GM21390 (cell line): Measurements from ENCODE around the gene FAM163B.

ENCODE experiments used
- ATAC-seq: cut with Tn5 transposase; IDR thresholded peaks from one replicate; pipeline ENCODE4 v1.9.1; 2021; ENCODE audit not compliant: unreplicated experiment

Gene FAM163B

DNA sequence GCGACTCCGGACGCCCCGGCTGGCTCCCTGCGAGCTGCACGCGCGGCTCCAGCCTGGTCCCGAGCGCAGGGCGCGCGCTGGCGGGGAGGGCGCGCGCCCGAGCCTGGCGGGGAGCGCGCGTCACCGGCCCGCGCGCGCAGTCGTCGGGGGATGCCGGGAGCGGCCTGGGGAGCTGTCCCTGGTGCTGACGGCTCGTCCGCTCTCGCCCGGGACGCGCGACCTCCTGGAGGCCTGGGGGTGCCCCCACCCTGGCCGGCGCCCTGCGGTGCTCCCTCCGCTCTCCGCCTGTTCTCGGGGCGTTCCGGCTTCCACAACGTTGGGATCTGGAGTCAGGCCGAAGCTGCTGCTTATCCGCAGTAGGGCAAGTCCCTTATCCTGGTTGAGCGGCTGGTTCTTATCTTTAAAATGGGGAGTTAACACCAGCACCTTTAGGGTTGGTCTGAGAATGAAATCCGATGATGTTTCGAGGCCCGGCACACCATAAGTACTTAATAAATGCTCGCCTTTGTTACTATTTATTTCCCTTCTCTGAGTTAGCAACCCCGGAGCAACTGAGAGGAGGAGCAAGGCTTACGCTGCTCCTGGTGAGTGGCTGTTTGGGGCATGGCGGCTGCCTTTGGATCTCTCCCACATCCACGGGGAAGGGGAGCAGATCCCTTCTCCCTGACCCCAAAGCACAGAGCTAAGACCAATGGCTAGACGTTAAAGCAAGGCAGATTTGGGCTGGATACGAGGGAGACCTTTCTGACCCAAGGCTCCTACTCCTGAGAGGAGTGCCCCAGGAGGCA lies at the start of gene FAM163B:
FAM163B (minus strand) TSS at position 79 of the 788 bp plus-strand sequence. CDS start 29,166 bp downstream, outside the sequence.
- no peak for ATAC-seq

DNA sequence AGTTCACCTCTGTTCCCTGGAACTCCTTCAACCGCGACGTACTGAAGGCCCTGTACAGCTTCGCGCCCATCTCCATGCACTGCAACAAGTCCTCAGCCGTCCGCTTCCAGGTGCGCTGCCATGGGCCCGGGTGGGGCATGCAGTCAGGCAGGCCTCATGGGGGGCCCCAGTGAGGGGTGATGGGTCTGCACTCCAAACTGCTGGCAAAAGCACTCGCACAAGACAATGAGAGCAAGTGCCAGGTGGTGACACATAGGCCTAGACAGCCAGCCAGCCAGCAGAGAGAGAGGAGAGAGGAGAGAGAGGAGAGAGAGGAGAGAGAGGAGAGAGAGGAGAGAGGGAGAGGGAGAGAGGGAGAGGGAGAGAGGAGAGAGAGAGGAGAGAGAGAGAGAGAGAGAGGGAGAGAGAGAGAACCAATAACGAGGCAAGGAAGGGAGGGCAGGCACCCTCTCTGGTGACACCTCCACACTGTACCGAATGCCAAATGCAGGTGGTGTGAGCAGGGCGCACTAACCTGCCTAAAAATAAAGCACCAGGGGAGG lies 48.0 kb upstream of the FAM163B start:
- no peak for ATAC-seq

DNA sequence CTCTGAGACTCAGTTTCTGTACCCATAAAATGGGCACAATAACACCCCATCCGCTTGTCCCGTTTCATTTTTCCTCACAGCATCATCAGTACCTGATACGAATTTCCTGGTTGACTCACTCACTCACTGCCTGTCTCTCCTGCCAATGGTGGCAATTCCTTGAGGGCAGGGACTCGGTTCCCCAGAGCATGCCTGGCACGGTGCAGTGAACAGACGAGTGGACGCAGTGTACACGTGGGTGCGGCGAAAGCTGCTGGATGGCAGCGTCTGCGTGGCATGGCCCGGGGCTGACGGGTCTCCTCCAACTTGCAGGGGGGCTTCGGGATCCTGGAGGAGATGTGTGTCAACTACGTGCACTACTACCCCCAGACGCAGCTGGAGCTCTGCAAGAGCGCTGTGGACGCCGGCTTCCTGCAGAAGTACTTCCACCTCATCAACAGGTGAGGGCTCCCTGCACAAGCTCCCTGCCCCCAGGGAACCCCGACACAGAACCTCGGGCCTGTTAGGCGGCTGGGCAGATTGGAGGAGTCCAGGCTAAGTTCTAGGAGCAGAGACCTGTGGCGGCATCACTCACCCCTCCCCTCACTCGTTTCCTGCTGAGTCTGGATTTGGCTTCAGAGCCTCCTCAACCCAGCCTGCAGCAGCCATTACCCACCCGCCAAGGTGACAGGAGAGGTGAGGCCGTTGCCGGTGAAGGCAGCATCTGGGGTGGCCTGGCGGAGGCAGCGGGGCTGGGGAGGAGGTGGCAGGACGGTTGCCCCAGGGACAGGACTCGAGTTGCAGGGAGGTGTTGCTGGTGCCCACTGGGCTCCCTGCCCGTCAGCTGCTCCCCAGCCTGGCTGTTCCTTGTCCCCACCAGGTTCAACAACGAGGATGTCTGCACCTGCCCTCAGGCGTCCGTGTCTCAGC lies 47.3 kb upstream of the FAM163B start:
- no peak for ATAC-seq

DNA sequence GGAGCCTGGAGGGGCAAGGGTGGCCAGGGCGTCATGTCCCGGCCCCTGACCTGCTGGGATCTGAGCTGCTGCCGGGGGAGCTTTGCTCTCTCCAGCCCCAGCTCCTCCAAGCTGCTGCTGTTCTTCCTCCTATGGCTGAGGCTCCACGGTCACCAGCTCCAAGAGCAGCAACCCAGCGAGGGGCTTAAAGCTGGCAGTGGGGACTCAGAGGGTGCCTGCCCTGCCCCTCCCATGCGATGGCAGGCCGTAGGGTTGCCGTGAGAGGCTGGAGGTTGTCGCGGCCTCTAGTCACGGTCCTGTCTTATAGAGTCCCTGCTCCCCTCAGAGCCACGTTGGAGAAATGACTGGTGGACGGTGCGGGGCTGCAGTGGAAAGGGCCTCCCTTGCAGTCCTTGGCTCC lies 46.5 kb upstream of the FAM163B start:
- ATAC-seq: no peak

DNA sequence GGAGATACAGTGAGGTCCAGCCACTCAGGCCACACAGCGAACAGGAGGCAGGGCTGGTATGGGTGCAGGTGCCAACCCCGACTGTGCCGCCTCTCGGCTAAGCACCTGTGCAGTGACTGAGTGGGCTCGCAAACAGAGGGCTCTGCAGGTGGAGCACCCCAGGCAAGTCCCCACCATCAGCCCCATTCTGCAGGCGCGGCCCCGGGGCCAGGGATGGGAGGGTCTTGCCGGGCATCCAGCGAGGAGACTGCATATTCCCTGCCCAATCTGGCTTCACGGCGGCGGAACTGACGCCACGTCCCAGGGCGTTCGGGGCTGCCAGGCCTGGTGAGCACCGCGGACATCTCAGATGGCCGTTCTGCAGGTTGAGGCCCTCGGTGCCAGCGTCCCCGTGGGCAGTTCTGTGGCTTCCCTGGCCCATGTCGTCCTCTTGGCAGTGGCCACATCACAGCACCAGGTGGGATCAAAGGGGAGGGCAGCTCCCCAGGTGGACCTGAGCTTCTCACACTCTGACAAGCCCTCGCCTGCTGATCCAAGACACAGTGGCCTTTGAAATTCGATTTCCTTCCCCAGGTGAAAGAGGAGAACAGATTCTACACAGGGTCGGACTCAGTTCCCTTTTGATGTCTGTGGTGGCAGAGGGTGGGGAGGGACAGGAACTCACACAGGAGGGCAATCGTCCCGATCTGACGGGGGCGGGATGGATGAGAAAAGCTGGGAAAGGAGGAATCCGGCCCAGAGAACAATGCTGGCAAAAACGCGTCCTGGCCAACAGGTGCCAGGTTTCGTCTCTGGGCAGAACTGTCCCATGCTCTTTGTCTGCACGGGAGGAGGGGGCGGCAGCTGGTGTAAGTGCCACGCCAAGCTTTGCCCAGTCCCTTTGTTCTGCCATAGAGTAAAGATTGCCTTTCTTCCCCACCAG lies 45.8 kb upstream of the FAM163B start:
- ATAC-seq: no peak

DNA sequence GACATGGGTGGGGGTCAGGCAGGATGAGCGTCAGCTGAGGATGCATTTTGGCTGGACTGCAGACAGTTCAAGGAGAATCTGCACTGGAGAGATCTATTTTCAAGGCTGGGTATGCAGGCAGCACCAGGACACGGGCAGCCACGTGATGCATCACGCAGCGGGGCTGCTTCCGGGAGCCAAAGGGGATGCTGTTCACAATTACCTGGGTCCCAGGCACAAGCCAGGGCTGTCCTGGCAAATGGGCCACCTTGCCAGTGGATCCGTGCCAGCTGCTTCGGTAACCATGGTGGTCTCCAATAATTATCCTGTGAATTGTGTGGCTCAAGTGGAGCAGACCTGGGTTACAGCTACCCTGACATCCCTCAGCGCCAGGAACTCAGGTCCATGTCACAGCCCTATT lies 44.4 kb upstream of the FAM163B start:
- ATAC-seq: no peak

DNA sequence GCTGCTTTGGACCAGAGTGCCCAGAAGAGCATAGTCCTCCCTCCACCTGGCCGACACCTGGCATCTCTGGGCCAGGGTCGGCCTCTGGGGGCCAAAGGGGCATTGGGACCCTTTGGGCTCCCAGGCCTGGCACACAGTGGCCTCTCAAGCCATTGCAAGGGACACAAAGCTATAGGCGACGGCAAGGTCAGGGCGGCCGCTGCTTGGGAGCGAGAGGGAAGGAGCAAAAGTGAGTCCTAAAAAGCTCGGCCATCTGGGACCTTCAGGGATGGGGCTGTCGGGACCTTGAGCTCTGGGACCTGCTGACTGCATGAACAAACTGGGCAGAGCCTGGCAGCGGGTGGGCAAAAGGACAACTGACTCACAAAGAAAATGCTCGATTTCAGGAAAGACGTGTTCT lies 40.8 kb upstream of the FAM163B start:
- ATAC-seq: no peak

DNA sequence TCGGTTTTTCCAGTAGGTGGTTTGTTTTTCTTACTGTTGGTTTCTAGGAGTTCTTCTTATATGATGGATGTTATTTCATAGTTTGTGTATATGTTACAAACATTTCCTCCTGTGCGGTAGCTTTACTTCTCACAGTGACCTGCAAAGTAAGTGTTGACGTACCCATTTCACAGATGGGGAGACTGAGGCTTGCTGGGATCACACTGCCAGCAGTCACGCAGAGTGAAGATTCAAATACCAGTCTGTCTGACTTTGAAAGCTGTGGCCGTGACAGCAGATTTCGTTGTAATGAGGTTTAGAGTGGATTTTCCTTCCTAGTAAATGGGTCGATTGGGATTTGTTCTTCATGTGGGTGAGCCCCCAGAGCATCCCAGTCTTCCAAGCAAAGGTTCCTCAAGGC lies 40.0 kb upstream of the FAM163B start:
- no peak for ATAC-seq

DNA sequence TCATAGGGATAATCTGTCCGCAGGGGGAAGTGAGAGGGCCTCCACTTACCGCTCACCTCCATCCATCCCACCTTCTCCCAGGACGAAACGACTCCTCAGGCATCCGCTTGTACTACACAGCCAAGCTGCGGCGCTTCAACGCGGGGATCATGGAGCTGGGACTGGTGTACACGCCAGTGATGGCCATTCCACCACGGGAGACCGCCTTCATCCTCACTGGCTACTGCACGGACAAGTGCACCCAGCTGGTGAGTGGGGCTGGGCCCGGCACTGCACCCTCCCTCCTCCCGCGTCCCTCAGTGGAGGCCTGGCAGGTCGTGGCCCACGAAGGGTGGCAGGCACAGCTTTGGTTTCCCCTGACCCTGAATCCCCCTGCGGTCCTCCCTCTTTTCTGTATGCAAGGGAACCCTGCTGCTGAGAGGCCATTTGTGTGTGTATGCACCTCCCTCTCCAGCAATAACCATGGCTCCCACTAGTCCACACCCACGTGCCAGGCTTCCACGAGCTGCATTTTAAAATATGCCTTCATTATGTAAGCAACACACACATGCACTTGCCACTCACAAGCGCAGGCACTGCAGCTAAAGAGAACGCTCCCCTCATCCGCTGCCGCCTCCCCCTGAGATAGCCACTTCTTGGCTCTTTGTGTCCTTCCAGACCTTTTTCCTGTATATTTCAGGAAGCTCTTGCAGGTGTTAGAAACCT lies 38.7 kb upstream of the FAM163B start:
- no peak for ATAC-seq

DNA sequence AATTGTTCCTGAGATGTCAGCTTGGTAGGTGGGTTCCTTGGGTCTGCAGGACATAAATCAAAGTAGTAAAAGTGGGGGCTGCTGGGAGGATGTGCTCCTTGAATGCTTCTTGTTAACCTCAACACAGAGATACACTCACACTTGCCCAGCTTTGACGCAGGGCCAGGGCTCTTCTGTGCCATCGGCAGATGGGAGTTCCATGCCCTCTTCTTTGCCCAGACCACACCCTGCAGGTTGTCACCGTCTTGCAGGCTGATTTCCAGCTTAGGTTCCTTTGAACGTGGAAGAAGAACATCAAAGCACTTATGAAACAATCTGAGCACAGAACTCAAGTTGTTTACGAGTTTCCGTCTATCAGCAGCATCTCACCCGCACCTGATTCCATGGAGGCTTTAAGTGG lies 38.0 kb upstream of the FAM163B start:
- no peak for ATAC-seq

DNA sequence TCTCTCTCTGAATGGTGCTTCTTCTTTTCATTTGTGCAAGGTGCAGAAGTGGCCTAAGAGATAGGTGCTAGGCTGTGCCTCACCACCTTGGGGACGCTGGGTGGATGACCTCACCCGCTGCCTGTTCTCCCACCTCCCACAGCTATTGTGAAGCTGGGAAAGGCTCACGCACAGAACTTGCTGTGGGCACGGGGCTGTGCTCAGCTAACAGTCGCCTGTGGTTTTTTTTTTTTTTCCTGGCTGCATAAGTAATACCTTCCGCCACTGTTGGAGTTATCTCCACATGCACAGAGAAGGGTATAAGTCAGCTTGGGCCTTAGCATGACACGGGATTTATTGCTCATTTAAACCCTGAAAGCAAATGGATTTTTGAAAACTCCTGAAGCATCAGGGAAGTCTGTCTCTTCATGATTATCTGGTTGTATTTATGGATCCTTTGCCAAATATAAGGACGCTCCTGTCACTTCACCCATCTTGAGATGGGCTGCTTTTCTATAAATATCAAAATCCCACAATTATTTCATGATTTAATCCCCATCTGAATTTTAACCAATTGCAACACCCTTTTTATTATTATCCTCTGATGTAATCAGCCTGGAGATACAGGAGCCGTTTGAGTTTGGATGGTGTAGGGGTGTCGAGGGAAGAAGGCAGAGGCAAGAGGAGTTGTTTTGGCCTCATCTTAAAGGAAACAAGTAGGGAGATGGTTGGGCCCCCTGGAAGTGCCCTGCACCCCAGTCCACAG lies 36.0 kb upstream of the FAM163B start:
- ATAC-seq: no peak

DNA sequence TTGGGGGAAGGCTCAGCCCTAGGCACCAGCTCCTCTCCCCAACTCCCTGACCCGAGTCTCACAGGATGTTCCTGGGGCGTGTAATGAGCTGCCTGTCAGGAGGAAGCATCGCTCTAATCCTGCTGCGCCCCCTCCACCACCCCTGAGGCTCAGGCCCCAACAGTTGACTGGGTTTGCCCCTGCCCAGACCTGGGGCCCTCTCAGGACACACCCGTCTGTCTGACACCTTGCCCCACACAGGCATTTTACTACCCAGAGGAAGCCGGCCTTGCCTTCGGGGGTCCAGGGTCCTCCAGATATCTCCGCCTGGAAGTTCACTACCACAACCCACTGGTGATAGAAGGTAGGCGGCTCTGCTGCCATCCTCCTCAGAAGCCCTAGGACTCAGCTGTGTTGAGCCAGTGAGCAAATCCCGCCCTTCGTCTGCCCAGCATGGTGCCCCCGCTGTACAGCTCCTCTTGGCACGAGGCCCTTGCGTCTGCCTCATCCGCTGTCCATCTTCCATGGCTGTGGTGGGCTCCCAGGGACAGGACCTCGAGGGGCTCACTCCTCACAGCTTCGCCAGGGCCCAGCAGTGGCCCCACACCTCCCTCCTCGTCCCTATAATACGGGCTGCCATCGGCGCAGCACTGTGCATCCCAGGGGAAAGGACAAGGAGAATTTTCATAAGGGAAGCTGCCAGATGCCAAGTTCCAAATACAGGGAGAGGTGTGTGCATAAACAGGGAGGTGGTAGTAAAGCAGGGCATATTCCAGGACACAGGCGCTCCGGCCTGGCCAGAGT lies 35.0 kb upstream of the FAM163B start:
- no peak for ATAC-seq

DNA sequence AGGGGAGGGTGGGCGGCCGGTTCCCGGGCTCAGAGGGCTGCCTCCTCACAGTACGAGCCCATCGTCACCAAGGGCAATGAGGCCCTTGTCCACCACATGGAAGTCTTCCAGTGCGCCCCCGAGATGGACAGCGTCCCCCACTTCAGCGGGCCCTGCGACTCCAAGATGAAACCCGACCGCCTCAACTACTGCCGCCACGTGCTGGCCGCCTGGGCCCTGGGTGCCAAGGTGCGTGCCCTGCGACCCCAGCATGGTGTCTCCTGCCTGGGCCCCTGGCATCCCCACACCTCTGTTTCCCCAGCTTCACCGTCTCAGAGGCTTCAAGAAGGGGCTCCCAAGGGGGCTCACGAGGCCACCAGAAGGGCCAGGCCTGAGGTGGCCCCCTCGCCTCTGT lies 34.2 kb upstream of the FAM163B start:
- no peak for ATAC-seq

DNA sequence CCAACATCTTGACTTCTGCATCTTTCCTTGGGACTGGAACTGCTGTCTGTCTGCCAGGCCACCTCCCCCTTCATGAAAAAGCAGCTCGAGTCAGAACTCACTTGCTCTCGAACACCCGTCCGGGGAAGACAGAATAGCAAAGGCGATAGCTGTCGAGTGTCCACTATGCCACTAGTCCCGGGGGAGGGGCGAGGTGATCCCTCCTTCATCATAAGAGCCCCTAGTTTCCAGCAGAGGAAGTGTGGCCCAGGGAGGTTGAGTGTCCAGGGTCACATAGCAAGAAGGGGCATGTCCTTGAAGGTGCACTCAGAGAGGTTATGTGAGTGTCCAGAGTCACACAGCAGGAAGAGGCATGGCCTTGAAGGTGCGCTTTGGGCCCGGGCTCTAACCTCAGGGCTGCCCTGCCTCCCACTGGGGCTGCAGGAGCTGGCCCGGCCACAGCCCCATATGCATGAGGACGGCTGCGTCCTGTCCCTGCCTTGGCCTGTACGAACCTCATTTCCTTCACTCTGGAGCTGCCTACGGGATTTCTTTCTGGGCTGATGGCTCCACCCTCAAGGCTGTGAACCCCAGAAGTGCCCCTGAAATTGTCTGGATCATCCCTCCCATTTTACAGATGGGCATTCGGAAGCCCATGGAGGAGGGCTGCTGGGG lies 33.6 kb upstream of the FAM163B start:
- ATAC-seq: no peak

DNA sequence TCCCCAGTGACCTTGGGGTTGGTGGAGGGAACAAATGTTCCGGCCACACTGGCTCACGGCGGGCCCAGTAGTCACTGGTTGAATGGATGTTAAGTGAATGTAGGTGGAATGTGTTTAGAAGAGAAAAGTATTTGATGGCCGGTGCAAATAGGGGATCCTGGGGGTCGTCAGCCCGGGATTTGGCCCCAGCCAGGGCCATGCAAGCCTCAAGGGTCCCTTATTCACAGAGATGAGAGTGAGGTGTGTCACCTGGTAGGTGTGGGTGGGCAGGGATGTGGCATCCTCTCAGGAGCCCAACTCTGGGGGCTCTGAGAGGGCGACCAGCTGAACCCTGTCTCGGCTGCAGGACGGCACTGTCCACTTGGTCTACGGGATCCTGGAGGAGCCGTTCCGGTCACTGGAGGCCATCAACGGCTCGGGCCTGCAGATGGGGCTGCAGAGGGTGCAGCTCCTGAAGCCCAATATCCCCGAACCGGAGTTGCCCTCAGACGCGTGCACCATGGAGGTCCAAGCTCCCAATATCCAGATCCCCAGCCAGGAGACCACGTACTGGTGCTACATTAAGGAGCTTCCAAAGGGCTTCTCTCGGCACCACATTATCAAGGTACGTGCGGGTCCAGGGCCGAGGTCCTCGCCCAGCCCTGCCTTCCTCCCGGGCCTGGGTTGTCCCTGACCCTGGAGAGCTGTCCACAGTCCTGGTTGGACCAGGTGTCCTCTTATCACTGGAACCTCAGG lies 32.8 kb upstream of the FAM163B start:
- ATAC-seq: no peak

DNA sequence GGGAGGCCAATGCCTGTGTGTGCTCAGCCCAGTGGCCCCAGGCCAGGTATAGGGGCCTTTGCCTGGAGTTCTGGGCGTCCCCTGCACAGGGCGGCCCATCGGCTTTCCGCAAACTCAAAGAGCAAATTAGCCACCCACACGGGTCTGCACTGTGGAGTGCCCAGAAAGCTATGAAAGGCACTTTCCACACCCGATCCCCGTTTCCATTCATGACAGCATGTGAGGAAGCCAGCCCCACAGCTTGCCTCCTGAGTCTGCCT lies 32.1 kb upstream of the FAM163B start:
- ATAC-seq: no peak

DNA sequence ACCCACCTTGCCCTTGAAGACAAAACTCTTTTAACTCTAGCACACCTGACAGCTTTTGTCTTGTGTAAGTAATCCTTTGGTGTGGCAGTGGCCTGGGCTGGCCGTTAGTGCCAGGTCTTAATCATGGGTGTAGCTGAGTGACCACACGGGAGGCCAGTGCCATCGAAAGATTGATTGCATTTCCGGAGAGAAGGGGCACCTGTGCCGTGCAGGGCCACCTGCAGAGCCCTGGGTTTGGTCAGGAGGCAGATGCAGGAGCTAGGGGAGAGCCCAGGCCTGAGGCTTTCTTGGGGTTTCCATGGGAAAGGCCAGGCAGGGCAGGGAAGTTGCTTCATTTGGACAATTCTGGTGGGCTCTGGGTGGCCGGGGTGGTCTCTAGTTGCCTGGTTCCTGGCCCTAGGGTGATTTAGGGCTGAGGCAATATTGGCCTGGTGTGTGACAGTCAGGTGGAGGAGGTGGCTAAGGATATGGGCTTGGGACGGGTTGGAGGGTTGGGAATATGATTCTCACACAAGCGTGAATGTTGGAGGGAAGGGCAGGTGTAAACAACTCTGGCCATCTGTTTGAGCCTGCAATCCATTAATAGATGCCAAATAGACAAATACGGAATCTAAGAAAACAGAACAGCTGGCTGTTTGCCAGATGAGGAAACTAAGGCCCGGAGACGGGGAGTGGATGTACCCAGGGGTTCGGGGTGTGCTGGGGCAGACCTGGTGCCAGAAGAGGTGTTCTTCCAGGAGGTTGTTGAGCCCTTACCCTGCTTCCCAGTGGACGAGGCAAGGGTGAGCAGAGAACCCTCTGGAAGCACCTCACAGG lies 31.6 kb upstream of the FAM163B start:
- no peak for ATAC-seq
